Gastrocnemius medialis (tissue), 4 donors: ENCODE results near the gene SLX4.

Experiments
- CTCF ChIP-seq, 5 experiments: fragments of 450-650 bp in 3 of 5; fragments of 200-600 bp in 2 of 5; sonication (generic) in 2 of 5; IDR thresholded peaks in 4 of 5; conservative IDR thresholded peaks in 1 of 5; 1 replicate in 4 of 5; 2 replicates in 1 of 5; pipeline ENCODE4 v1.5.1; 2016 to 2019; ENCODE audit warnings: antibody characterized with exemption in 5 of 5, mild to moderate bottlenecking in 3 of 5, moderate library complexity in 3 of 5
- POLR2A ChIP-seq, 2 donors: fragments of 450-650 bp; IDR thresholded peaks; one replicate each; pipeline ENCODE4 v1.6.1; 2017; ENCODE audit warnings: antibody characterized with exemption in 2 of 2, mild to moderate bottlenecking in 2 of 2, moderate library complexity in 2 of 2

- TF ChIP-seq CTCF (IDR thresholded peaks at IDR 0.05 in 4 of 5, conservative IDR thresholded peaks at IDR 0.05 in 1 of 5) (no peak), POLR2A (IDR thresholded peaks at IDR 0.05) (no peak)
Observed at GRCh38 chr16:3587547-3588110, 23.8 kb downstream of the SLX4 start.
